HL-60 (cell line): Measurements from ENCODE around the gene TCF3.

ENCODE experiments used
- DNase-seq, 2 experiments: peaks; one replicate each; pipeline ENCODE4 v3.0.0-alpha.2; 2010 to 2020; ENCODE audit warnings: low read depth in 1 of 2, low spot score in 1 of 2
- H3K27ac ChIP-seq: fragments of 250-450 bp; sonication (Bioruptor Pico); replicated peaks from 2 replicates; pipeline ENCODE4 v1.5.1; 2020; ENCODE audit warnings: mild to moderate bottlenecking, moderate library complexity
- H3K27me3 ChIP-seq: fragments of 250-450 bp; sonication (Bioruptor Pico); 2 replicates; pipeline ENCODE4 v1.5.1; 2021; ENCODE audit warnings: mild to moderate bottlenecking, moderate library complexity; ENCODE audit not compliant: insufficient read depth, poor library complexity, severe bottlenecking
- H3K4me3 ChIP-seq: replicated peaks from 2 replicates; pipeline ENCODE4 v1.5.1; 2011; ENCODE audit warnings: mild to moderate bottlenecking, control low read depth, low read length; ENCODE audit not compliant: insufficient read depth
- CTCF ChIP-seq: IDR thresholded peaks from one replicate; pipeline ENCODE4 v1.5.1; 2011; ENCODE audit warnings: low read length, control low read depth, inconsistent platforms; ENCODE audit not compliant: insufficient read depth
- GABPA ChIP-seq: IDR thresholded peaks from 2 replicates; pipeline ENCODE4 v1.6.1; 2012; ENCODE audit warnings: low read depth
- POLR2AphosphoS5 ChIP-seq: IDR thresholded peaks from 2 replicates; pipeline ENCODE4 v1.6.1; 2012; ENCODE audit warnings: low read depth
- SPI1 ChIP-seq: IDR thresholded peaks from 2 replicates; pipeline ENCODE4 v1.6.1; 2012; ENCODE audit warnings: low read depth, mild to moderate bottlenecking, borderline replicate concordance
- TF ChIP-seq, protein P1 (sequence below): IDR thresholded peaks from 2 replicates; pipeline ENCODE4 v1.6.1; 2012; ENCODE audit warnings: low read depth; ENCODE audit not compliant: insufficient replicate concordance

TCF3 gene

GRCh38 chr19:1657746-1658145, 5.3 kb upstream of the TCF3 start:
- DNase-seq = no peak
- TF ChIP-seq SPI1 (no peak), CTCF (no peak), POLR2AphosphoS5 (no peak), GABPA (no peak)
- TF ChIP-seq, protein P1, sequence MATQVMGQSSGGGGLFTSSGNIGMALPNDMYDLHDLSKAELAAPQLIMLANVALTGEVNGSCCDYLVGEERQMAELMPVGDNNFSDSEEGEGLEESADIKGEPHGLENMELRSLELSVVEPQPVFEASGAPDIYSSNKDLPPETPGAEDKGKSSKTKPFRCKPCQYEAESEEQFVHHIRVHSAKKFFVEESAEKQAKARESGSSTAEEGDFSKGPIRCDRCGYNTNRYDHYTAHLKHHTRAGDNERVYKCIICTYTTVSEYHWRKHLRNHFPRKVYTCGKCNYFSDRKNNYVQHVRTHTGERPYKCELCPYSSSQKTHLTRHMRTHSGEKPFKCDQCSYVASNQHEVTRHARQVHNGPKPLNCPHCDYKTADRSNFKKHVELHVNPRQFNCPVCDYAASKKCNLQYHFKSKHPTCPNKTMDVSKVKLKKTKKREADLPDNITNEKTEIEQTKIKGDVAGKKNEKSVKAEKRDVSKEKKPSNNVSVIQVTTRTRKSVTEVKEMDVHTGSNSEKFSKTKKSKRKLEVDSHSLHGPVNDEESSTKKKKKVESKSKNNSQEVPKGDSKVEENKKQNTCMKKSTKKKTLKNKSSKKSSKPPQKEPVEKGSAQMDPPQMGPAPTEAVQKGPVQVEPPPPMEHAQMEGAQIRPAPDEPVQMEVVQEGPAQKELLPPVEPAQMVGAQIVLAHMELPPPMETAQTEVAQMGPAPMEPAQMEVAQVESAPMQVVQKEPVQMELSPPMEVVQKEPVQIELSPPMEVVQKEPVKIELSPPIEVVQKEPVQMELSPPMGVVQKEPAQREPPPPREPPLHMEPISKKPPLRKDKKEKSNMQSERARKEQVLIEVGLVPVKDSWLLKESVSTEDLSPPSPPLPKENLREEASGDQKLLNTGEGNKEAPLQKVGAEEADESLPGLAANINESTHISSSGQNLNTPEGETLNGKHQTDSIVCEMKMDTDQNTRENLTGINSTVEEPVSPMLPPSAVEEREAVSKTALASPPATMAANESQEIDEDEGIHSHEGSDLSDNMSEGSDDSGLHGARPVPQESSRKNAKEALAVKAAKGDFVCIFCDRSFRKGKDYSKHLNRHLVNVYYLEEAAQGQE = no peak
- Histone ChIP-seq H3K27me3 (no peaks in the 10 kb centered on the region), H3K4me3 (no peak overlapping the region), H3K27ac (no peak overlapping the region)

- Histone ChIP-seq H3K27ac (no peak overlapping the region), H3K27me3 (no peaks in the 10 kb centered on the region), H3K4me3 (no peak overlapping the region)
- TF ChIP-seq, protein P1 = no peak
- TF ChIP-seq GABPA = no peak
- TF ChIP-seq CTCF = no peak
- TF ChIP-seq POLR2AphosphoS5 = no peak
- no peak for TF ChIP-seq SPI1
- DNase-seq = no peak
These were observed 4.6 kb upstream of the TCF3 start for GRCh38 chr19:1656988-1657536.

DNA sequence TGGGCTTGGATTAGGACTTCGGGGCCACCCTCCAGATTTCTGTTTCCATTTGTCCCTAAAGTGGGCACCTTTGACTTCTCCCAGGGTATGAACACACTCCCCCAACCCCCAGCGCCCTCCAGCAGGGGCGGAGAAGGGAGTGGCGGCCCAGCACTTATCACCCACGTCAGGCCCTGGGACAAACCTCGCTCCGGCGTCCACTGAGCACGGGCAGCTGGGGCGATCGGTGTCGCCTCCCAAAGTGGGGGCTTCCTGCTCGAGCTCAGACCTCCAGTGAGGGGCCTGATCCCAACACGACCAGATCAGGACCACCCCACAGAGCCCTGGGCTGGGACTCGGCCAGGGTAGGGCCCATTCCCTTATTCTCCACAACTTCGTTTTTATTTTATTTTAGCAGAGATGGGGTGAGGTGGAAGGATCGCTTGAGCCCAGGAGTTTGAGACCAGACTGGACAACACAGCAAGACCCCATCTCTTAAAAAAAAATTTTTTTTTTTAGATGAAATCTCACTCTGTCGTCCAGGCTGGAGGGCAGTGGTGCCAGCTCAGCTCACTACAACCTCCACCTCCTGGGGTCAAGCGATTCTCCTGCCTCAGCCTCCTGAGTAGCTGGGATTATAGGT, 3.7 kb upstream of the TCF3 start:
- Histone ChIP-seq H3K4me3 (no peak overlapping the region), H3K27ac (no peak overlapping the region), H3K27me3 (no peaks in the 10 kb centered on the region)
- no peak for TF ChIP-seq POLR2AphosphoS5
- TF ChIP-seq SPI1 = no peak
- no peak for TF ChIP-seq GABPA
- TF ChIP-seq, protein P1 = no peak
- no peak for TF ChIP-seq CTCF
- DNase-seq = no peak
